ENCODE measurements around the gene CIAO3.

GRCh38 chr16:693364-693763 is 47.4 kb downstream of the CIAO3 start:
- no peak for TF ChIP-seq TCF4 (CRISPR knock-in tag; IDR thresholded peaks at IDR 0.05; ENCODE audit: borderline replicate concordance)
- no peak for TF ChIP-seq ARNTL (CRISPR knock-in tag; IDR thresholded peaks at IDR 0.05; ENCODE audit: borderline replicate concordance, low read depth)
- TF ChIP-seq CSDC2 (CRISPR knock-in tag; IDR thresholded peaks at IDR 0.05), result no peak
- TF ChIP-seq RARB (CRISPR knock-in tag; IDR thresholded peaks at IDR 0.05), result no peak
- TF ChIP-seq PATZ1 (CRISPR knock-in tag; IDR thresholded peaks at IDR 0.05; ENCODE audit: borderline replicate concordance), result no peak
- TF ChIP-seq OSR1 (CRISPR knock-in tag; IDR thresholded peaks at IDR 0.05), result no peak
- TF ChIP-seq BACH2 (CRISPR knock-in tag; IDR thresholded peaks at IDR 0.05; ENCODE audit: borderline replicate concordance), result no peak
- TF ChIP-seq POU6F1 (CRISPR knock-in tag; IDR thresholded peaks at IDR 0.05; ENCODE audit: borderline replicate concordance, low read depth), result no peak
- TF ChIP-seq ZFP3 (CRISPR knock-in tag; IDR thresholded peaks at IDR 0.05), result no peak
- TF ChIP-seq SNAI2 (CRISPR knock-in tag; IDR thresholded peaks at IDR 0.05), result no peak
- no peak for TF ChIP-seq PPARA (CRISPR knock-in tag; IDR thresholded peaks at IDR 0.05; ENCODE audit: borderline replicate concordance)
- no peak for TF ChIP-seq ISL1 (CRISPR knock-in tag; IDR thresholded peaks at IDR 0.05)
